Measurements from ENCODE around the gene SRRM4.

DNA sequence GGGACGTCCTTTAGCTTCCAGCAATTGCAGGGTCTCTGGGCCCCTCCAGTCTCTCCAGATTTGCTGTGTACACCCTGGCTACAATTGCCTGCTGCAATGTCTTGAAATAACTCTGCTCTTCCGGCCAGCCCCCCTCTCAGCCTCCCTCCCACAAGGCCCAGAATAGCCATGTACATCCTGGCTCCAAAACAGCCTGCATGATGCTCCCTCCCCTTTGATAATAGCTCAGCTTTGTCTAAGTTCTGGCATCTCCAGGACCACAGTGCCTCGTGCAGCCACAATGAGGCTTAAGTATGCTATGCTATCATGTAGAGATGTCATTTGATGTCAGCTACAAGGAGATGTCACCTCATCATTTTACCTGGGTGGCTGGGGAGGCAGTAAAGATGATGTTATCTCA is 74.6 kb downstream of the SRRM4 start:
- TF ChIP-seq CTCF (IDR thresholded peaks at IDR 0.05) (no peak), ZFX (IDR thresholded peaks at IDR 0.05; ENCODE audit: borderline replicate concordance) (no peak)
